Measurements from ENCODE around the gene TPX2.

Gene TPX2

DNA sequence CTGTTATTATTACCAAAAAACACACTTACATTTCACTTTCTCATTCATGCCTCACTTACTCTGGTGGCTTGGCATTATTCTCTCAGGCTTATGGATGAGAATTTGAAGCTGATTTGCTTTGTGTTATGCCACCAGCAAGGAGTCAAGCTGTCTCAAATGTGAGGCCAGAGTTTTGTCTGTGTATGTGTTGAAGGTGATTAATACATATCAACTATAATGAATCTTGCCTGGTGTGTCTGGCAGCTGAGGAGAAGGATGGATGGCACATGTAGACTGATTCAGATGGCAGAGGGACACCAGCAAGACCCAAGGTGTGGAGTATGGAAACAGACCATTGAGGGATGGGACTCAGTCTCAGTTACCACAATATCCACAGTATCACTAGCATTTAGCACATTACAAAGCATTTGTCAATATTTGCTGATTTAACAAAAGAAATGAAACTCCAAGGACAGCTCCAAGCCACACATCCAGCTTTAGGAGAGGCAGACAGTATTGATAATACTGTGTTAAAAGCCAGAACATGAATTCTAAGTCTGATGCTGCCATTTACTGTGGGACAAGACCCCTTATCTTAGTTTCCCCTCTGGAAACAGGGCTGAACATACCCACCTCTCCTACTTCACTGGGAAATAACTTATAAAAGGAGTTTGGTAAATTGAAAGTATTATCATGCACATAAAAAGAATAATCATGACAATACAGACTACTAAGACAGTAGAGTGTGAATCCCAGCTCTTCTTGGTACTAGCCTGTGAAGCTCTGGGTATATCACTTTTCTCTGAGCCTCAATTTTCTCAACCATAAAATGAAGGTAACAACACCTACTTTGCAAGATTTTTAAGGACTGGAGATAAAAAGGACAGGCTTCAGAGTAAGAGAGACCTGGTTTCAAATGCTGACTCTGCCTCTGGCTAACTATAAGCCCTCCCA, 27.6 kb upstream of the TPX2 start:
- H3K9ac ChIP-seq (ENCODE audit: low read length) = peak overlapping the region; percentile 36; the same call in 1 of the 2 replicates
- H3K4me3 ChIP-seq (ENCODE audit: low read depth, low read length, poor library complexity, severe bottlenecking) = peak overlapping the region; percentile 12
- H2AFZ ChIP-seq (ENCODE audit: low read length) = no peak overlapping the region
- H3K4me1 ChIP-seq (ENCODE audit: insufficient read depth, low read length, severe bottlenecking) = peaks cover 91% of the 10 kb centered on the region
- H3K27ac ChIP-seq (ENCODE audit: low read depth, low read length, poor library complexity, severe bottlenecking) = peak overlapping the region; percentile 96
- peak overlapping the region; percentile 45 for H3K4me2 ChIP-seq (ENCODE audit: low read length)
- 0 out of 2 replicates have a peak, but pooled peaks cover 2% of the 10 kb centered on the region for H3F3A ChIP-seq (ENCODE audit: insufficient read depth, low read length)
- H4K20me1 ChIP-seq (ENCODE audit: insufficient read depth, low read length) = no peaks in the 10 kb centered on the region
- no peaks in the 10 kb centered on the region for H3K9me2 ChIP-seq (ENCODE audit: low read depth, low read length)
- no peaks in the 10 kb centered on the region for H3K9me3 ChIP-seq (ENCODE audit: low read length)
- TF ChIP-seq EZH2 (IDR thresholded peaks at IDR 0.05; ENCODE audit: borderline replicate concordance, low read length) = no peak
- TF ChIP-seq, protein P1, sequence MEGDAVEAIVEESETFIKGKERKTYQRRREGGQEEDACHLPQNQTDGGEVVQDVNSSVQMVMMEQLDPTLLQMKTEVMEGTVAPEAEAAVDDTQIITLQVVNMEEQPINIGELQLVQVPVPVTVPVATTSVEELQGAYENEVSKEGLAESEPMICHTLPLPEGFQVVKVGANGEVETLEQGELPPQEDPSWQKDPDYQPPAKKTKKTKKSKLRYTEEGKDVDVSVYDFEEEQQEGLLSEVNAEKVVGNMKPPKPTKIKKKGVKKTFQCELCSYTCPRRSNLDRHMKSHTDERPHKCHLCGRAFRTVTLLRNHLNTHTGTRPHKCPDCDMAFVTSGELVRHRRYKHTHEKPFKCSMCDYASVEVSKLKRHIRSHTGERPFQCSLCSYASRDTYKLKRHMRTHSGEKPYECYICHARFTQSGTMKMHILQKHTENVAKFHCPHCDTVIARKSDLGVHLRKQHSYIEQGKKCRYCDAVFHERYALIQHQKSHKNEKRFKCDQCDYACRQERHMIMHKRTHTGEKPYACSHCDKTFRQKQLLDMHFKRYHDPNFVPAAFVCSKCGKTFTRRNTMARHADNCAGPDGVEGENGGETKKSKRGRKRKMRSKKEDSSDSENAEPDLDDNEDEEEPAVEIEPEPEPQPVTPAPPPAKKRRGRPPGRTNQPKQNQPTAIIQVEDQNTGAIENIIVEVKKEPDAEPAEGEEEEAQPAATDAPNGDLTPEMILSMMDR (IDR thresholded peaks at IDR 0.05; ENCODE audit: low read length) = no peak
- H3K27me3 ChIP-seq (ENCODE audit: insufficient read depth, low read length) = no peaks in the 10 kb centered on the region
- peaks cover 67% of the 10 kb centered on the region for H3K36me3 ChIP-seq (ENCODE audit: insufficient read depth, low read length)
- H3K79me2 ChIP-seq (ENCODE audit: insufficient read depth, low read length) = peaks cover 14% of the 10 kb centered on the region; the same call in 1 of the 2 replicates

DNA sequence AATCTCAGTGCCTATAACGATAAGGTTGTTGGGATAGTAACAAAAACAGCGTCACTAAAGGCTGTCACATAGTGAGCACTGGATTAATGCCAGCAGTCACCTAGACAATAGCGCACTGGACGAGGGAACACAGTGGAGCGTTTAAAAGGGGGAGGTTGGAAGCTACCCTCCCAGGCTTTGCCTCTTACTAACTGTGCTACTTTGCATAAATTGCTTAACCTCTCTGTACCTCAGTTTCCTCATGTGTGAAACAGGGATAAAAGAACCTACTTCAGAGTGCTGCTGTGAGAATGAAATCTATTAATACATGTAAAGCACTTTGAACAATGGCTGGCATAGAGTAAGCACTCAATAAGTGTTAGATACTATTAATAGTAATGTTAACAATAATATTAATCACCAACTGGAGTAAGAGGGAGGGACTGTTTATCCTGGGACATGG, 27.0 kb upstream of the TPX2 start:
- H3K4me3 ChIP-seq (ENCODE audit: low read depth, low read length, poor library complexity, severe bottlenecking) = peak overlapping the region; percentile 12
- H3K9me2 ChIP-seq (ENCODE audit: low read depth, low read length) = no peaks in the 10 kb centered on the region
- H3K9me3 ChIP-seq (ENCODE audit: low read length) = no peaks in the 10 kb centered on the region
- no peak overlapping the region for H2AFZ ChIP-seq (ENCODE audit: low read length)
- no peaks in the 10 kb centered on the region for H4K20me1 ChIP-seq (ENCODE audit: insufficient read depth, low read length)
- peaks cover 21% of the 10 kb centered on the region for H3K79me2 ChIP-seq (ENCODE audit: insufficient read depth, low read length)
- H3K4me2 ChIP-seq (ENCODE audit: low read length) = peak overlapping the region; percentile 45
- H3K36me3 ChIP-seq (ENCODE audit: insufficient read depth, low read length) = peaks cover 67% of the 10 kb centered on the region
- H3K4me1 ChIP-seq (ENCODE audit: insufficient read depth, low read length, severe bottlenecking) = peaks cover 91% of the 10 kb centered on the region
- H3K9ac ChIP-seq (ENCODE audit: low read length) = peak overlapping the region; percentile 36; the same call in 1 of the 2 replicates
- H3K27me3 ChIP-seq (ENCODE audit: insufficient read depth, low read length) = no peaks in the 10 kb centered on the region
- H3F3A ChIP-seq (ENCODE audit: insufficient read depth, low read length) = no peaks in the 10 kb centered on the region
- TF ChIP-seq, protein P1 (IDR thresholded peaks at IDR 0.05; ENCODE audit: low read length) = no peak
- no peak for TF ChIP-seq EZH2 (IDR thresholded peaks at IDR 0.05; ENCODE audit: borderline replicate concordance, low read length)
- peak overlapping the region; percentile 96 for H3K27ac ChIP-seq (ENCODE audit: low read depth, low read length, poor library complexity, severe bottlenecking)

DNA sequence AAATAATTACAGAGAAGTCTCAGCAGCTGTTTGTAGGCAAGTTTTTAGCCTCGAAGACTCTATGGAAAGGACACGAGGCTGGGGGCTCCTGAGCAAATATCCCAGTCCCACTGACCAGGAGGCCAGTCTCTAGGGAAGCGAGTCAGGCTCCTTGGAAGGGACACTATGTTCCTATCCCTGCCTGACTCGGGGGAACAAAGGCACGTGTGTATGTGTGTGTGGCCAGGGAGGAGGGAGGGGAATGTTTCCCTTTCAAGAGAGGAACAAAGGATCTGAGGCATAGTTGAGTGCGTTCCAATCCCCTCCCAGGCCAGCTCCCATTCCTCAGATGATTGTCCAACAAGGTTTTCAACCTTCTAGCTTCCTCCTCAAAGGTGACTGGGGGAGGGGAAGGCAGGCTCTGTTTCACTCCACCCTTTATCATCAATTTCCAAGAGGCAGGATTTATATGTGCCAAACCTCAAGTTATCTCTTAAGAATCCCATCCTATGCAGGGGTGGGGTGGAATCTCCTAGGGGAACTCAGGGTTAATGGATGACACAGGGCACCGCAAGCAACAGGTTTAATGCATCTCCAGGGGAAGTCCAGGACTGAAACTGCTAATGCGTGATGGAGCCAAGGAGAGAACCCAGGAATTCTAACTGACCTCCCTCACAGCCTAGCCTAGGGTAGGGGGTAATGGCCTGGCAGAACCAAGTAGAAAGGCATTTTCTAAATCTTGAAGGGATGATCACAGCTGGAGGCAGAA, 26.4 kb upstream of the TPX2 start:
- peaks cover 94% of the 10 kb centered on the region for H3K4me1 ChIP-seq (ENCODE audit: insufficient read depth, low read length, severe bottlenecking)
- H3K79me2 ChIP-seq (ENCODE audit: insufficient read depth, low read length) = peaks cover 27% of the 10 kb centered on the region
- TF ChIP-seq, protein P1 (IDR thresholded peaks at IDR 0.05; ENCODE audit: low read length) = no peak
- TF ChIP-seq EZH2 (IDR thresholded peaks at IDR 0.05; ENCODE audit: borderline replicate concordance, low read length) = no peak
- H3K27me3 ChIP-seq (ENCODE audit: insufficient read depth, low read length) = no peaks in the 10 kb centered on the region
- no peaks in the 10 kb centered on the region for H3K9me3 ChIP-seq (ENCODE audit: low read length)
- H3F3A ChIP-seq (ENCODE audit: insufficient read depth, low read length) = no peaks in the 10 kb centered on the region
- H3K27ac ChIP-seq (ENCODE audit: low read depth, low read length, poor library complexity, severe bottlenecking) = peak overlapping the region; percentile 96
- H3K36me3 ChIP-seq (ENCODE audit: insufficient read depth, low read length) = peaks cover 67% of the 10 kb centered on the region
- no peak overlapping the region for H2AFZ ChIP-seq (ENCODE audit: low read length)
- H3K9me2 ChIP-seq (ENCODE audit: low read depth, low read length) = no peaks in the 10 kb centered on the region
- H3K9ac ChIP-seq (ENCODE audit: low read length) = peak overlapping the region; percentile 36; the same call in 1 of the 2 replicates
- peak overlapping the region; percentile 12 for H3K4me3 ChIP-seq (ENCODE audit: low read depth, low read length, poor library complexity, severe bottlenecking)
- peak overlapping the region; percentile 45 for H3K4me2 ChIP-seq (ENCODE audit: low read length)
- H4K20me1 ChIP-seq (ENCODE audit: insufficient read depth, low read length) = no peaks in the 10 kb centered on the region
